Stromal cell of bone marrow (primary cell): Measurements from ENCODE around the gene UBE4B.

ENCODE experiments used
- DNase-seq: peaks from one replicate; pipeline ENCODE4 v3.0.0-alpha.2; 2012; ENCODE audit warnings: low read depth

The UBE4B gene

GRCh38 chr1:10117132-10117531 is 84.4 kb downstream of the UBE4B start:
- no peak for DNase-seq

DNA sequence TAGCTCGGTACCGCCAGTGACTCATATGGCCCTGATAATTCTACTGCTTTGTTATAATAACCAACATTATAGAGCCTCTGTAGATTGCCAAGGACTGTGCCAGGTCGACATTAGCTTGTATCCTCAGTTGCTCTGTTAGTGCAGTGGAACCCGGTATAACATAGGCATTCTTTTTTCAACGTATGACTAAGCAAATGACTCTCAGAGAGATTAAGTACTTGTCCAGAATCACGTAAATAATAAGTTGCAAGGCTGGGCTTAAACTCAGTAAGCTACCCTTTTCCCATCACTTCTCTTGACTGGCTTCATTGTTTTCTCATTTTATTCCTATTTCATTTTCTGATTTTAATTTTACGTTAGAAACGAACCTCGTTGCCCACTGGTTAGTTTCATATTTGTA is 85.1 kb downstream of the UBE4B start:
- DNase-seq, result no peak

DNA sequence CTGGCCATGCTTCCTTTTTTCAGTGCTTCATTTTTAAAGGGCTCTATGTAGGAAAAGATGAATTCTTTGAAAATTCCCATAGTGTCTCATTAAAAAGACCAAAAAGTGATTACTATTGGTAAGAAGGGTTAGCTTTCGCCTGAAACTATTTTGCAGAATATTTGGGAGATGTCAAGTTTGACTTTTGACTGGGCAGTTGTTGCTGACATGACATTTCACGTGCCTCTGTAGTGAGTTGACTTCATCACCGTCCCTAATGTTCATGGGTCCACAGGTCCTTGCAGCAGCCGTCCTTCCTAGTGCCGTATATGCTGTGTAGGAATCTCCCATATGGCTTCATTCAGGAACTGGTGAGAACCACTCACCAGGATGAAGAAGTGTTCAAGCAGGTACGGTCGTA is 88.9 kb downstream of the UBE4B start:
- DNase-seq, result no peak

DNA sequence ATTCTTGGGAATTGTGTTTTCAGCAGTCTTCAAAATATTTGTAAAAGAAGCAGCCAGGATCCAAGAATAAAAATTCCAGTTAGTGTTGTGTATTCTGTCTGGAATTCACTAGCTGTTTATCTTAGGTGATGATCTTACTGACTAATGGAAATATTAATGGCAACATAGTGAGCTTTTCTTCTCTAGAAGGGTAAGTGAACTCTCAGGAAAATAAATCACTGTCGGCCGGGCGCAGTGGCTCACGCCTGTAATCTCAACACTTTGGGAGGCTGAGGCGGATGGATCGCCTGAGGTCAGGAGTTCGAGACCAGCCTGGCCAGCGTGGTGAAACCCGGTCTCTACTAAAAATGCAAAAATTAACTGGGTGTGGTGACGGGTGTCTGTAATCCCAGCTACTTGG is 90.2 kb downstream of the UBE4B start:
- no peak for DNase-seq

- no peak for DNase-seq
Measured at GRCh38 chr1:10128101-10128765, 95.5 kb downstream of the UBE4B start.

DNA sequence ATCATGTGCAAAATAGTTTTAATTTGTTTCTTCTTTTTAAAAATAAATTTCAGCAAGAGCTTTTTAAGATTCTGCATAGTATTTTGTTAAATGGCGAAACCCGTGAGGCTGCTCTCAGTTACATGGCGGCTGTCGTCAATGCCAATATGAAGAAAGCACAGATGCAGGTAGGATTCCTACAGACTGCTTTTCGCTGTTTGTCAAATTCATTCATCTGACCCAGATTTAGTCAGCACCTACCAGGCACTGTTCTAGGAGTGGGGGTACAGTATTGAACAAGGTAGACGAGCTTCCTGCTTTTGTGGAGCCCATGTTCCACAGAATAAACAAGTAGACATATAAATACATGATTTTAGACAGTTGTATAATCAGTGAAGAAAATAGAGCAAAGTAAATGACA is 99.6 kb downstream of the UBE4B start:
- DNase-seq, result no peak

- DNase-seq, result no peak
Measured at GRCh38 chr1:10132852-10133251, 100.1 kb downstream of the UBE4B start.

- no peak for DNase-seq
Measured at GRCh38 chr1:10140981-10141380, 108.2 kb downstream of the UBE4B start.

GRCh38 chr1:10143961-10144485 is 111.3 kb downstream of the UBE4B start:
- DNase-seq, result no peak

- DNase-seq, result no peak
Measured at GRCh38 chr1:10146391-10146790, 113.6 kb downstream of the UBE4B start.

GRCh38 chr1:10149231-10149630 is 116.5 kb downstream of the UBE4B start:
- no peak for DNase-seq

DNA sequence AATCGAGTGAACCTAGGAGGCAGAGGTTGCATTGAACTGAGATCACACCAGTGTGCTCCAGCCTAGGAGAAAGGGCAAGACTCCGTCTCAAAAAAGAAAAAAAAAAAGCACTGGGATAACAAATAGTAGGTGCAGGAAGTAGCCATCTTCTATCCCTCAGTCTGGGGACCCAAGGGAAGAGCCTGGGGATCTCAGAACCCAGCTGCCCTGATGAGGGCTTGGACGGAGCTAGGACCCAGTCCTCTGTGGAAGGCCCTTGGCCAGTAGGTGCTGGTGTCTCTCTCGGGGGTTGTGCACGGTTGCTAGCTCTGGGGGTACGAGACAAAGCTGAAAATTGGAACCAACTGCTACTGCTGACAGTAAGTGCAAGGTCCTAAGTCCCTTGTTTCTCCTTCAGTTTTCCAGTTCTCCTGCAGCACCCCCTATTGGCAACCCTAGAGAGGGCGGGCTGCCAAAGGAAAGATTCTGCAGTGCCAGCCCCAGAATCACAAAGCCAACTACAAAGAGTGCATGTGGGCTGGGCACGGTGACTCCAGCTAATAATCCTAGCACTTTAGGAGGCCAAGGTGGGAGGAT is 120.0 kb downstream of the UBE4B start:
- DNase-seq, result no peak

DNA sequence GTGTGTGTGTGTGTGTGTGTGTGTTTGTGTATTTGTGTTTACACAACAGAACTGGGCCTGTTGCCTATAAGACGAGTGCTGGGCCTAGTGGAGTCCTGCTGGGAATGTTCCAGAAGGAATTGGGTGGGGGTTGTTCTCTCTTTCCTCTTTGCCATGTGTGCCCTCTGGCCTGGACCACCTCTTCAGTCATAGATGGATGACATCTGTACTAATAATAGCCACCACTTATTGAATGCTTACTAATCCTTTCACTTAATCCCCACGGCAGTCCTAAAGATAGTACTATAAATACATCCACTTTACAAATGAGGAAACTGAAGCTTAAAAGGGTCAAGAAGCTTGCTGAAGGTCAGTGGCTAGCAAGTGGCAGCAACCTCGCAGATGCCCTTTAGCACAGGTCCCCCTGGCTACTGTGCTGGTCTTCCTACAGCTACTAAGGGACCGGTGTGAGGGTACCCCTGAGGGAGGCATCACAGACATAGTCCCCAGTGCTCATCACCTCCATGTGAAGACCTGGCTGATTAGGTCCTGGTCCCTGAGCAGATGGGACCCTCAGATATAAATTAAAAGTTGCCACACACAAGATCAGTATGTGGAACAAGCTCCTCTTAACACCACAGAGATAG is 122.4 kb downstream of the UBE4B start:
- DNase-seq, result no peak

DNA sequence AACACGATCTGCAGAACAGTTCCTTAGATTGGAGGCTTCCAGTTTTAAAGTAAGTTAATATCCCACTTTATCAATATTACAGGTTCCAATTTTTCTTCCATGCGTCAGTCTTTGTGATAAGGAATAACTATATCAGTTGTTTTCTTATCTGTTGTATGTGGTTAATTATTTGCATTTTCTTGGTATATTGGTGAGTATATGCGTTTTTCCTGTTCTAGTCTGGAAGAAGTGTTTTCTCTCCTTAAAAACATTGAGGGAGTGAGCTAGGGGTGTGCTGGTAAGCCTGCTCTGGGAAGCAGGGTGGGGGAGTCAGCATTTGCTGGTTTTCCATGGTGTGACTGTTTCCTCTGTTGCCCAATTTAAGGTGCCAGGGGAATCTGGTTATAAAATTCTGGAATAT is 127.4 kb downstream of the UBE4B start:
- DNase-seq, result no peak

GRCh38 chr1:10160907-10161490 is 128.2 kb downstream of the UBE4B start:
- DNase-seq, result no peak

DNA sequence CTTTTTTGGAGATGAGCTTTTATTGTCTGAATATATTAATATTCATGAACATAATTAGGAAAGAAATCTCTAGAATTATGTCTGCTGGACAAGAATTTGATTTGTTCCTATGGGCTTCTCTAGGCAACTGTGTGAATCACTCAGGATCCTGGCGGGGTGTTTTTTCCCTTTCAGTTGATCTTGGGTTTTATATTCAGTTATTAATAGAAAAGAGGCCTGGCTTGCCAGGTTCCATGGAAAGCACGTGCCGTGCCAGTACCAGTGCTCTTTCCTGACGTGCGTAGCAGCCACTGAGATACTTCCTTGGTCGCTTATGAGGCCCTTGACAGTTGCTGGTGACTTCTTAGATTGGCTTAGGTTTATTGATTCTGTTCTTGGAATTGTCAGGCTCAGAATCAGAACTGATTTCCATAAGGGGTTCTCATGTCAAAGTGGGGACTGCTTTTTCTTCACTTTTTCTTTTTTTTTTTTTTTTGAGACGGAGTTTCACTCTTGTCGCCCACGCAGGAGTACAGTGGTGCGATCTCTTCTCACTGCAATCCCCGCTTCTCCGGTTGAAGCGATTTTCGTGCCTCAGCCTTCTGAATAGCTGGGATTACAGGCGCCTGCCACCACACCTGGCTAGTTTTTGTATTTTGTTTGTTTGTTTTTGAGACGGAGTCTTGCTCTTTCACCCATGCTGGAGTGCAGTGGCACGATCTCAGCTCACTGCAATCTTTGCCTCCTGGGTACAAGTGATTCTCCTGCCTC is 129.0 kb downstream of the UBE4B start:
- no peak for DNase-seq

DNA sequence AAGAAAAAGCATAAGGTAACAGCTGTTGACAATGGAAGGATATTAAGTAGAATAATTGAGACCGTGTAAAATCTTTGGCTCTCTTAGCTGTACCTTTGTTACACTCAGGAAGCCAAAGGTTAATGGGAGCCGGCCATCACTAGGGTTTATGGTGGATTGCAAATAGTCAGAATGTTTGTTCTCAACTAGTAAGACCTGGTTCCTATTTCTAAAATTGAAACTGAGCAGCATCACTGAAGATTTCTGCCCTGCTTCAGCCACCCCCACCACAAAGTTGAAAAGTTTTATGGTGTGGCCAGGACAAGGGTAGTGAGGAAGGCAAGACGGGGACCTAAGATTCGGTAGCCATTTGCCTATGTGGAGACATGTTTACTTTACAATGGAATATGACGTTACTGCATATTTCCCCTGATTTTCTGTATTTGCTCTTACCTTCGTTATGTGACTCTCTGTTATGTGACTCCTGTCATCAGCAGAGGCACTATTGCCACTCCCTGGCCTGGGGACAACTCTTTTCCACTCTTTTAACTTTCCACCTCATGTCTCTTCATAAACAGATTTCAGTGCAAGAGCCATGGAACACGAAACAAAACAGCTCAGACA is 136.3 kb downstream of the UBE4B start:
- no peak for DNase-seq

- no peak for DNase-seq
Measured at GRCh38 chr1:10170239-10170574, 137.4 kb downstream of the UBE4B start.

- no peak for DNase-seq
Measured at GRCh38 chr1:10171105-10171767, 138.5 kb downstream of the UBE4B start.

DNA sequence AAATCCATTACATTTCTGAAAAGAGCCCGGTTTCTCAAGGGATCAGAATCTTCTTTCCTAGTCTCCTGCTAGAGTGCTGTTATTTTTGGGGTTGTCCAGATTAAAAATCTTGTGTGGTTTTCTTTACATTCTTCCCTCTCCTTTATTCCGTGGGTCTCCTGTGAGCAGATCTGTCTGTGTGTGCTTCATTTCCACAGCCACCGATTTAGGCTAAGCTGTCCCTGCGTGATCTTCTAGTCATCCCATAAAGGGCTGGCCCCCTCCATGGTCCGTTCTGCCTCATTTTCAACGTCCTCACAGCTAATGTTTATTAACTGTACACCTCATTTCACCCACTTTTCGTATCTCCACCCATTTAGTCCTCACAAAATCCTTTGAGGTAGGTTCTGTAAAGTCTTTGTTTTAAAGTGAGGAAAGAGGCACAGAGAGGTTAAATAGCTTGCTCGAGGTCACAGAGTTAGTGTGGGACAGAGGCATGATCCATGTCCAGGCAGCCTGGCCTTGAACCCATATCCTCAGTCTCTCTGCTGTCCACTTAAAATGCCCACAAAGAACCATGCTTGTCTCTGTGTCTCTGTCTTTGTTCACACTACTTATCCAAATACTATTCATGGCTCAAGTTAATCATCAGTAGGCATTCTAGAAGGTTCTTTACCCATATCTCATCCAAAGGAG is 139.4 kb downstream of the UBE4B start:
- DNase-seq, result no peak

DNA sequence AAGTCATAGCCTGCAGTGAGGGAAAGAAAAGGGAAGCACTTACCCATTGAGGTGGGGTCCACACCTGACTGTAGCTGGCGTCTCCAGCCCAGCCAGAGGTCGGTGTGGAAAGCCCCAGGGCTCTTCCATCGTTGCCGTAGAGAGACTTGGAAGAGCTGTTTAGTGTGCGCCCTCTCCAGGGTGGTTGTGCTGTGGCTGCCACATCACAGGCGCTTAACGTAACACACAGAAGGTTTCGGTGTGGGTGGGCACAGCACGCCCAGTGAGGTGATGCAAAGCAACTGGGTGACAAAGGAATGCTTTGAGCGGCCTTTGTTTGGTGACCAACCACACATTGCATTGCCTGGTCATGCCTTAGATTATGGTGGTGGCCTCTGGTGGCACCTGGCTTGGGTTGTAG is 140.8 kb downstream of the UBE4B start:
- no peak for DNase-seq
